WTC11 (cell line): ENCODE results near the gene ITGA1. TPM values are rescaled to one million over a fixed set of nuclear protein-coding genes. Genes with fewer than 3 reads are reported as not detected.

Experiments used
- ATAC-seq: fragments of 200-7000 bp; cut with Tn5 transposase; 2 replicates; pipeline ENCODE4 v1.10.0; 2021; ENCODE audit warnings: mild to moderate bottlenecking, moderate library complexity
- CTCF ChIA-PET: fragments of 300-600 bp; sonication (Branson Sonifier 250); formaldehyde crosslinking; loops from one replicate; lab custom pipeline; 2021; ENCODE audit warnings: antibody characterized with exemption; lab: Charles Lee
- POLR2A ChIA-PET: fragments of 350-600 bp; sonication (Branson Sonifier 250); formaldehyde crosslinking; loops from one replicate; lab custom pipeline; 2021; ENCODE audit warnings: antibody characterized with exemption; lab: Charles Lee
- DNase-seq: peaks from one replicate; pipeline ENCODE4 v3.0.0; 2021; ENCODE audit warnings: low spot score
- H3K27ac Mint-ChIP-seq: 2 replicates; pipeline ENCODE4 v1.8.0; 2021; ENCODE audit warnings: mixed read lengths
- H3K27me3 Mint-ChIP-seq: 2 replicates; pipeline ENCODE4 v1.8.0; 2021; ENCODE audit warnings: low read depth, mild to moderate bottlenecking, moderate library complexity, mixed read lengths
- H3K36me3 Mint-ChIP-seq: 2 replicates; pipeline ENCODE4 v1.8.0; 2021; ENCODE audit warnings: mixed read lengths
- H3K4me1 Mint-ChIP-seq: 2 replicates; pipeline ENCODE4 v1.8.0; 2022; ENCODE audit warnings: mixed read lengths
- H3K4me3 Mint-ChIP-seq: 2 replicates; pipeline ENCODE4 v1.8.0; 2021; ENCODE audit warnings: mild to moderate bottlenecking, moderate library complexity, mixed read lengths
- H3K9me3 Mint-ChIP-seq: 2 replicates; pipeline ENCODE4 v1.8.0; 2021; ENCODE audit warnings: mixed read lengths
- AFF4 ChIP-seq: sonication (generic); formaldehyde crosslinking; IDR thresholded peaks from 2 replicates; pipeline ENCODE4 v1.8.1; 2023; ENCODE audit warnings: mild to moderate bottlenecking, missing genetic modification reagents, borderline replicate concordance
- ARID4B ChIP-seq: sonication (generic); formaldehyde crosslinking; IDR thresholded peaks from 2 replicates; pipeline ENCODE4 v1.8.0; 2023; ENCODE audit warnings: missing genetic modification reagents, mild to moderate bottlenecking, borderline replicate concordance
- ATF2 ChIP-seq: sonication (generic); formaldehyde crosslinking; IDR thresholded peaks from 2 replicates; pipeline ENCODE4 v1.8.1; 2022; ENCODE audit warnings: low read depth, missing genetic modification reagents, borderline replicate concordance
- CTCF ChIP-seq: fragments of 200-600 bp; IDR thresholded peaks from 2 replicates; pipeline ENCODE4 v1.8.0; 2022; ENCODE audit warnings: antibody characterized with exemption
- E2F1 ChIP-seq: sonication (generic); formaldehyde crosslinking; IDR thresholded peaks from 2 replicates; pipeline ENCODE4 v1.8.0; 2022; ENCODE audit warnings: mild to moderate bottlenecking, missing genetic modification reagents
- GTF2I ChIP-seq: fragments of 250-450 bp; sonication (Bioruptor Pico); conservative IDR thresholded peaks from 2 replicates; pipeline ENCODE4 v1.4.0; 2021; ENCODE audit warnings: mild to moderate bottlenecking
- HMGXB4 ChIP-seq: sonication (generic); formaldehyde crosslinking; IDR thresholded peaks from 2 replicates; pipeline ENCODE4 v1.8.1; 2023; ENCODE audit warnings: mild to moderate bottlenecking, moderate library complexity, missing genetic modification reagents
- MAX ChIP-seq: sonication (generic); formaldehyde crosslinking; IDR thresholded peaks from 2 replicates; pipeline ENCODE4 v1.8.0; 2022; ENCODE audit warnings: mild to moderate bottlenecking, missing genetic modification reagents
- MYBL2 ChIP-seq: sonication (generic); formaldehyde crosslinking; IDR thresholded peaks from 2 replicates; pipeline ENCODE4 v1.8.1; 2023; ENCODE audit warnings: mild to moderate bottlenecking, moderate library complexity, missing genetic modification reagents
- NFATC4 ChIP-seq: fragments of 250-450 bp; sonication (Bioruptor Pico); IDR thresholded peaks from 2 replicates; pipeline ENCODE4 v1.9.0; 2021; ENCODE audit warnings: mild to moderate bottlenecking
- TEAD1 ChIP-seq: sonication (generic); formaldehyde crosslinking; IDR thresholded peaks from 2 replicates; pipeline ENCODE4 v1.8.0; 2022; ENCODE audit warnings: mild to moderate bottlenecking, missing genetic modification reagents
- TEAD4 ChIP-seq: sonication (generic); formaldehyde crosslinking; IDR thresholded peaks from 2 replicates; pipeline ENCODE4 v1.8.0; 2022; ENCODE audit warnings: mild to moderate bottlenecking, missing genetic modification reagents
- USF1 ChIP-seq: sonication (generic); formaldehyde crosslinking; IDR thresholded peaks from 2 replicates; pipeline ENCODE4 v1.8.0; 2022; ENCODE audit warnings: mild to moderate bottlenecking, missing genetic modification reagents
- ZNF219 ChIP-seq: sonication (generic); formaldehyde crosslinking; IDR thresholded peaks from 2 replicates; pipeline ENCODE4 v1.8.0; 2023; ENCODE audit warnings: missing genetic modification reagents, mild to moderate bottlenecking, borderline replicate concordance
- ZNF317 ChIP-seq: sonication (generic); formaldehyde crosslinking; IDR thresholded peaks from 2 replicates; pipeline ENCODE4 v1.8.1; 2023; ENCODE audit warnings: low read depth, mild to moderate bottlenecking, moderate library complexity, missing genetic modification reagents, borderline replicate concordance
- ZNF423 ChIP-seq: fragments of 250-450 bp; sonication (Bioruptor Pico); IDR thresholded peaks from 2 replicates; pipeline ENCODE4 v2.1.2; 2022; ENCODE audit warnings: mild to moderate bottlenecking, moderate library complexity
- ZNF671 ChIP-seq: fragments of 250-450 bp; sonication (Bioruptor Pico); IDR thresholded peaks from 2 replicates; pipeline ENCODE4 v1.8.0; 2021; ENCODE audit warnings: mild to moderate bottlenecking
- ZSCAN18 ChIP-seq: fragments of 250-450 bp; sonication (Bioruptor Pico); IDR thresholded peaks from 2 replicates; pipeline ENCODE4 v2.1.2; 2022; ENCODE audit warnings: mild to moderate bottlenecking, moderate library complexity
- total RNA-seq: library from RNA; stranded (reverse); gene quantifications from 3 replicates; pipeline ENCODE4 v1.2.3, GENCODE V29; 2021

ITGA1 gene
- total RNA-seq, 1 experiment from 2014 or later, result 6.5 TPM

GRCh38 chr5:52830650-52831049 is 42.9 kb downstream of the ITGA1 start (continued):
- TF ChIP-seq ARID4B (CRISPR knock-in tag) (no peak), ZNF671 (no peak)
- TF ChIP-seq, all 79 proteins: peak for 0

GRCh38 chr5:52831786-52832511 is 44.2 kb downstream of the ITGA1 start:
- Mint-ChIP-seq H3K9me3 (peaks cover 17% of the 10 kb centered on the region), H3K4me1 (no peaks in the 10 kb centered on the region), H3K27me3 (no peaks in the 10 kb centered on the region), H3K4me3 (no peak overlapping the region), H3K27ac (no peak overlapping the region), H3K36me3 (peaks cover 8% of the 10 kb centered on the region)
- DNase-seq (no peak), ATAC-seq (no peak)
- POLR2A ChIA-PET, result no interaction called here
- CTCF ChIA-PET, result no interaction called here
- TF ChIP-seq CTCF (no peak), ZSCAN18 (CRISPR knock-in tag) (no peak), GTF2I (CRISPR knock-in tag) (no peak), ZNF219 (no peak), ZNF317 (CRISPR knock-in tag) (no peak), AFF4 (CRISPR knock-in tag) (no peak), ATF2 (CRISPR knock-in tag) (no peak), TEAD4 (no peak), NFATC4 (CRISPR knock-in tag) (no peak), E2F1 (CRISPR knock-in tag) (no peak), USF1 (CRISPR knock-in tag) (no peak), HMGXB4 (CRISPR knock-in tag) (no peak), MYBL2 (CRISPR knock-in tag) (no peak), TEAD1 (CRISPR knock-in tag) (no peak), ZNF423 (no peak), MAX (no peak)
